AG09319 (cell line): ENCODE data around the gene NHSL2.
A peak's percentile ranks its signal among the peaks of the same experiment; 100 is the strongest.

ENCODE experiments used
- DNase-seq: peaks from one replicate; pipeline ENCODE4 v3.0.0-alpha.2; 2010; ENCODE audit warnings: low read depth; ENCODE audit errors: extremely low read depth
- CTCF ChIP-seq: IDR thresholded peaks from 2 replicates; pipeline ENCODE4 v1.5.1; 2011; ENCODE audit warnings: low read depth, mild to moderate bottlenecking, inconsistent platforms, low read length, moderate library complexity

NHSL2 gene

GRCh38 chrX:72114306-72114705 lies 203.7 kb downstream of the NHSL2 start:
- TF ChIP-seq CTCF = no peak
- DNase-seq = no peak

GRCh38 chrX:72114807-72115206 lies 204.2 kb downstream of the NHSL2 start:
- no peak for TF ChIP-seq CTCF
- no peak for DNase-seq

GRCh38 chrX:72115380-72115779 lies 204.7 kb downstream of the NHSL2 start:
- no peak for TF ChIP-seq CTCF
- no peak for DNase-seq

- no peak for TF ChIP-seq CTCF
- DNase-seq = no peak
These were observed 207.1 kb downstream of the NHSL2 start for GRCh38 chrX:72117636-72118210.

GRCh38 chrX:72120837-72121236 lies 210.2 kb downstream of the NHSL2 start:
- DNase-seq = no peak
- TF ChIP-seq CTCF = no peak

GRCh38 chrX:72121383-72121782 lies 210.7 kb downstream of the NHSL2 start:
- no peak for TF ChIP-seq CTCF
- DNase-seq = peak; percentile 69

- no peak for DNase-seq
- no peak for TF ChIP-seq CTCF
These were observed 212.1 kb downstream of the NHSL2 start for GRCh38 chrX:72122621-72123337.
